Nephron (organoid): Measurements from ENCODE around the gene DDN.

ENCODE experiments used
- H3K27ac Mint-ChIP-seq, 3 experiments: 2 replicates each; pipeline ENCODE4 v1.8.0; 2020; ENCODE audit warnings: mixed read lengths in 3 of 3, mild to moderate bottlenecking in 2 of 3, moderate library complexity in 1 of 3
- H3K27me3 Mint-ChIP-seq: 2 replicates; pipeline ENCODE4 v1.8.0; 2021; ENCODE audit warnings: low read depth, mild to moderate bottlenecking, moderate library complexity, mixed read lengths
- H3K36me3 Mint-ChIP-seq: 2 replicates; pipeline ENCODE4 v1.8.0; 2020; ENCODE audit warnings: low read depth, mixed read lengths
- H3K4me1 Mint-ChIP-seq: 2 replicates; pipeline ENCODE4 v1.8.0; 2020; ENCODE audit warnings: mixed read lengths
- H3K4me3 Mint-ChIP-seq, 3 experiments: 2 replicates each; pipeline ENCODE4 v1.8.0; 2020; ENCODE audit warnings: mild to moderate bottlenecking in 3 of 3, mixed read lengths in 3 of 3, moderate library complexity in 2 of 3
- H3K9me3 Mint-ChIP-seq: 2 replicates; pipeline ENCODE4 v1.8.0; 2020; ENCODE audit warnings: mixed read lengths
- TF ChIP-seq, protein P1 (sequence below), 3 experiments: fragments of 200-600 bp; sonication (generic); IDR thresholded peaks; one replicate each; pipeline ENCODE4 v1.5.0; 2021; ENCODE audit warnings: antibody characterized with exemption in 3 of 3; ENCODE audit not compliant: unreplicated experiment in 3 of 3

The DDN gene

GRCh38 chr12:49043241-49043640, 44.1 kb upstream of the DDN start:
- H3K4me1 Mint-ChIP-seq: no peaks in the 10 kb centered on the region

DNA sequence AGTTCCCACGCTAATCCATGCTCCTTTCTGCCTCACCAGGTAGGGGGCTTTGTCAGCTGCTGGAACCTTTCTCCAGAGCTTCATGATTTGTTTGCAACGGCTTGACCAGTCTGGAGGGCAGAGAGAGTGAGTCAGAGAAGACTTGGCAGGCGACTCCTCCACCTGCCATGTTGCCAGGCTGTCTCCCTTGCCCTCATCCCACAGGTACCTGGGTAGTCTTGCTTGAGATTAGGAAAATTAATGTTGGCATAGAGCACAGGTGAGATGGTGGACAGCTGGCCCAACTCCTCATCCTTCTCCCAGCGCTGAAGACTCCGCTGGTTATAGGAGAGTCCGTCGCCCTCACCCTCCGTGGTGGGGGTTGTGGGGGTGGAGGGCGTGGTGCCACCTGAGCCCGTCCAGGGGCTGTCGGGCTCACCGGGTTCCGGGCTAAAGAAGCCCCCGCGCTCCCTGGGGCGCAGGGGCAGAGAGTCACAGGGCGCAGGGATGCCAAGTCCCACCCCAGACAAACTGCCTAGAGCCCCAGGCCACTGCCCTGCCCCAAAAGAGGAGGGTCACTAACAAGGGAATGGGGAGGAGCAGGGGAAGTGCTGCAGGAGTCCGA, 42.8 kb upstream of the DDN start:
- TF ChIP-seq, protein P1, sequence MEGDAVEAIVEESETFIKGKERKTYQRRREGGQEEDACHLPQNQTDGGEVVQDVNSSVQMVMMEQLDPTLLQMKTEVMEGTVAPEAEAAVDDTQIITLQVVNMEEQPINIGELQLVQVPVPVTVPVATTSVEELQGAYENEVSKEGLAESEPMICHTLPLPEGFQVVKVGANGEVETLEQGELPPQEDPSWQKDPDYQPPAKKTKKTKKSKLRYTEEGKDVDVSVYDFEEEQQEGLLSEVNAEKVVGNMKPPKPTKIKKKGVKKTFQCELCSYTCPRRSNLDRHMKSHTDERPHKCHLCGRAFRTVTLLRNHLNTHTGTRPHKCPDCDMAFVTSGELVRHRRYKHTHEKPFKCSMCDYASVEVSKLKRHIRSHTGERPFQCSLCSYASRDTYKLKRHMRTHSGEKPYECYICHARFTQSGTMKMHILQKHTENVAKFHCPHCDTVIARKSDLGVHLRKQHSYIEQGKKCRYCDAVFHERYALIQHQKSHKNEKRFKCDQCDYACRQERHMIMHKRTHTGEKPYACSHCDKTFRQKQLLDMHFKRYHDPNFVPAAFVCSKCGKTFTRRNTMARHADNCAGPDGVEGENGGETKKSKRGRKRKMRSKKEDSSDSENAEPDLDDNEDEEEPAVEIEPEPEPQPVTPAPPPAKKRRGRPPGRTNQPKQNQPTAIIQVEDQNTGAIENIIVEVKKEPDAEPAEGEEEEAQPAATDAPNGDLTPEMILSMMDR (IDR thresholded peaks at IDR 0.05; ENCODE audit: unreplicated experiment in 3 of 3): no peak
- Mint-ChIP-seq H3K27ac (no peak overlapping the region), H3K4me1 (no peaks in the 10 kb centered on the region), H3K9me3 (no peaks in the 10 kb centered on the region), H3K27me3 (no peaks in the 10 kb centered on the region), H3K4me3 (no peak overlapping the region), H3K36me3 (peaks cover 66% of the 10 kb centered on the region)

More at GRCh38 chr12:49043241-49043640, 44.1 kb upstream of the DDN start:
- Mint-ChIP-seq H3K4me3 (no peak overlapping the region), H3K9me3 (no peaks in the 10 kb centered on the region), H3K36me3 (peaks cover 73% of the 10 kb centered on the region), H3K27me3 (no peaks in the 10 kb centered on the region), H3K27ac (no peak overlapping the region)
- TF ChIP-seq, protein P1 (IDR thresholded peaks at IDR 0.05; ENCODE audit: unreplicated experiment in 3 of 3): no peak

DNA sequence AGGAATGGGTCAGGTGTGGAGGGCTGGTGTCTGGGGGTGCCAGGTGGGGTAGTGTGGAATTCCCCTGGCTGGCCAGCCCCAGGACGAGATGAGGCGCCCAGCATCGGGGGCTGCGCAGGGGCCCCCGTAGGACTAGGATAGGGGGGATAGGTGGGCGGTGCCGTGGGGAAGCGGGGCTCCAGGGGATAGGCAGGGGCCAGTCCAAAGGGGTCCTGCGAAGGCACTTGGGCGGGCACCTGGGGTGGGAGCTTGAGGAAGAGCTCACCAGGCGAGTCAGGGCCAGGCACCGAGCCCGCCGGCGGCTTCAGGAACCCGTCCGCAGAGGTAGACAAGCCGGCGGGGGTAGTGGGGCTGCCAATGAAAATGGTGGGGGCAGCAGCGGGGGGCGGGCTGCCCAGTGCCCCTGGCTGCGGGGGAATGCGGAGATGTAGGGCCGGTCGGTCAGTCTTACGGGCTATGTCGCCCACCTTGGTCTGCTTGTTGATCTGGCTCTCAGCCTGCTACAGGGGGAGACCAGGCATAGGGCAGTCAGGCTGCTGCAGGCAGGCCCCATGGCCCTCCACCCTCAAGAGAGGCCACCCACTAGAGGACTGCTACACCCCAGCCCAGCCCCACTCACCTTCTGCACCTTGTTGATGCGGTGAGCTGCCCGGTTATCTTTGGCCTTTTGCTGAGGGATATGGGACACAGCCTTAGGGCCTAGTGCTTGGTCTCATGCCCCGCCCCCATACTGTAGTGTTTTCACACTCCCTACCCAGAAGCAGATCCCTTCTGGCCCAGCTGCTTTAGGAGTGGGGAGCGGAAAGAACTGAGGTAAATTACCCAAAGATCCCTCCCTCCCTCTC, 42.1 kb upstream of the DDN start:
- Mint-ChIP-seq H3K27me3 (no peaks in the 10 kb centered on the region), H3K27ac (no peak overlapping the region), H3K4me1 (no peaks in the 10 kb centered on the region), H3K36me3 (peaks cover 64% of the 10 kb centered on the region), H3K9me3 (no peaks in the 10 kb centered on the region), H3K4me3 (no peak overlapping the region)
- TF ChIP-seq, protein P1 (IDR thresholded peaks at IDR 0.05; ENCODE audit: unreplicated experiment in 3 of 3): no peak

- TF ChIP-seq, protein P1 (IDR thresholded peaks at IDR 0.05; ENCODE audit: unreplicated experiment in 3 of 3): no peak
- H3K9me3 Mint-ChIP-seq: no peaks in the 10 kb centered on the region
- H3K27ac Mint-ChIP-seq: no peak overlapping the region
- no peak overlapping the region for H3K4me3 Mint-ChIP-seq
- no peaks in the 10 kb centered on the region for H3K4me1 Mint-ChIP-seq
- H3K27me3 Mint-ChIP-seq: no peaks in the 10 kb centered on the region
- H3K36me3 Mint-ChIP-seq: peaks cover 62% of the 10 kb centered on the region
Observed at GRCh38 chr12:49040364-49040855, 41.2 kb upstream of the DDN start.

DNA sequence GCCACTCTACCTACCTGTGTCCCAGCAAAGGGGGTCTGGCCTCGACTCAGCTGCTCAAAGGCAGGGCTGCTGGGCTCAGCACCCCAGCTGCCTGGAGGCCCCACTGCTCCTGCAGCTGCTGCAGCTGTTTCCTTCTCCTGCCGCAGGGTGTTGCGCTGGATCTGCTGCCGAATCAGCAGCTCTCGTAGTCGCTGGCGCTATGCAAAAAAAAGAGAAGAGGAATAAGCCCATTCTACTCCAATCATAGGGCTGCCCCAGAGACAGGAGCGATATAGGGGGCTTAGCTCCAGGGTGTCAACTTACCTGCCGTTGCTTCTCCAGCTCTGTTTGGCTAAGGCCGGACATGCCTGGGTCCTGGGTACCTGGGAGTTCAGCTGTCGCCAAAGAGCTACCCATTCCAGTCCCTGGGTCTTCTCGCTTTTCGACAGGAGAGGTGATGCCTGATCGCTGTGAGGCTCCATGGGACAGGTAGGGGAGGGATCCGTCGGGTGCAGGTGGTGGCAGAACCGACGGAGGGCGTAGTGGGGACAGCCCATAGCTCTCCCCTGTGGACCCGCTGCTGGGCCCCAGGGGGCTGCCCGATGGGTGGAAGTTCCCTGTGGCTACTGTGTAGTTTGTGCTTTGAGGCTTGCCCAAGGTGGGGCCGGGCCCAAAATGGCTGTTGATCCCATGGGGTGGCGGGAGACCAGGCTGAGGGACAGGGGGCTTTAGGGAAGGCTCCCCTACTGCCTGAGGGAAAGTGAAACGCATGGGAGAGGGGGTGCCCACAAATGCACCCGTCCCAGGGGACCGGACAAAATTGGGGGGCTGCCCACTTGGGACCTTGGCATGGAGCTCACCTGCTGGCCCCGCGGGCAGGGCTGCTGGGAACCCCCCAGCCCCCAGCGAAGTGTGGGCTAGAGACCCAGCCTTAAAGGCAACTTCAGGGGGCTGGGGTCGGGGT, 40.5 kb upstream of the DDN start:
- no peaks in the 10 kb centered on the region for H3K27me3 Mint-ChIP-seq
- H3K36me3 Mint-ChIP-seq: peaks cover 63% of the 10 kb centered on the region
- TF ChIP-seq, protein P1 (IDR thresholded peaks at IDR 0.05; ENCODE audit: unreplicated experiment in 3 of 3): no peak
- no peaks in the 10 kb centered on the region for H3K4me1 Mint-ChIP-seq
- H3K9me3 Mint-ChIP-seq: no peaks in the 10 kb centered on the region
- H3K4me3 Mint-ChIP-seq: no peak overlapping the region
- H3K27ac Mint-ChIP-seq: no peak overlapping the region
